HFF-Myc (cell line): ENCODE data around the gene CCDC197.

Experiments used
- DNase-seq: peaks from one replicate; pipeline ENCODE4 v3.0.0-alpha.2; 2011; ENCODE audit warnings: low read depth; ENCODE audit errors: extremely low read depth
- H3K4me3 ChIP-seq: replicated peaks from 2 replicates; pipeline ENCODE4 v1.5.1; 2011; ENCODE audit warnings: low read depth, mild to moderate bottlenecking, control low read depth, low read length
- TF ChIP-seq, protein P1 (sequence below): IDR thresholded peaks from 2 replicates; pipeline ENCODE4 v1.5.1; 2012; ENCODE audit warnings: mild to moderate bottlenecking, low read depth, low read length, control low read depth; ENCODE audit errors: missing control alignments

CCDC197 gene

DNA sequence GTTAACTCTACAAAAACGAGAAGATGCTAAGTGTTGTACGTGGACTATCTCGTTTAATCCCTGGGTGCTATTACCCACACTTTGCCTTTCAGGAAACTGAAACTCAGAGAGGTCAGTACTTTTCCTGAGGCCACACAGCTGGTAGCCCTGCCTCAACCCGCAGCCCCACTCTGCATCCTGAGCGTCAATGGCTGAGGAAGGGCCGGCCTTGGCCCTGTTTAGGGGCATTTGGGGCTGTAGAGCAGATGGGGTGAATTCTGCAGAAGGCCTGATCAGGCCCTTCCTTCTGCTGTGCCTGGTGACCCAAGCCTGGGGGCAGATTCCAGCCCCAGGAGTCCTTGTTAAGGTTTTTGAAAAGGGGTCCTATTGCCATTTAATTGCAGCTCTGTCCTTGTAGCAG, 3.7 kb upstream of the CCDC197 start:
- no peak for DNase-seq
- H3K4me3 ChIP-seq: no peak overlapping the region

DNA sequence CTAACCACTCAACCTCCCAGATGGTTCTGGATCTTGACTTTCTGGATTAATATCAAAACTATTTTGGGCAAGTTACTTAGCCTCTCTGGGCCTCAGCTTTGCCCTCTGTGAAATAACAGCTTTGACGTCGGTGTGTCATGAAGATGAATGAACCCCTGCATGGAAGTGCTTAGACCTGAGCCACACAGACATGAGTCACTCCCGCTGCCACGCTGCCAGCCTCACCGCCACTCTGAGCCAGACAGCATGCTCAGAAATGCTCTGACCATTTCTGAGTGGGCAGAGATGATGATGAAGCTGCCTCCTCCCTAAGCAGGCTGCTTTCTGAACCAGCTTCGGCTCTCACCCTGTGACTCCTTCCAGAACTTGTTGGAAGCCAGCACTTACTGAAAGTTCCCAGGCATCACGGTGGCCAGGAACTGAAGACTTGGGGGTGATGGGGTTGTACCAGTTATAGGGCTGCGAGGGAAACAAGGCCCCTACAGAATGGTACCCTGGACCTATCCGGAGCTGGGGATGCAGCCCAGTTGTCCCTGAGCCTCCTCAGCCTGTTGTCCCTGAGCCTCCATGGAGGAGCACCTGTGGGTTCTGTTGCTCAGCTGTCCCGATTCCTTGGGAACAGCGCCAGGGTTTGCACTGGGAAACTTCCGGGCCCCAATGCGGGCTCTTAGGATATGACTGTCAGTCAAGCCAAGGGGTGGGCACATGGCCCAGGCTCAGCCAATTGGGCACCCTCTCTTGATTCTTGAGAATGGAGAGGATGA, 2.0 kb upstream of the CCDC197 start:
- TF ChIP-seq, protein P1, sequence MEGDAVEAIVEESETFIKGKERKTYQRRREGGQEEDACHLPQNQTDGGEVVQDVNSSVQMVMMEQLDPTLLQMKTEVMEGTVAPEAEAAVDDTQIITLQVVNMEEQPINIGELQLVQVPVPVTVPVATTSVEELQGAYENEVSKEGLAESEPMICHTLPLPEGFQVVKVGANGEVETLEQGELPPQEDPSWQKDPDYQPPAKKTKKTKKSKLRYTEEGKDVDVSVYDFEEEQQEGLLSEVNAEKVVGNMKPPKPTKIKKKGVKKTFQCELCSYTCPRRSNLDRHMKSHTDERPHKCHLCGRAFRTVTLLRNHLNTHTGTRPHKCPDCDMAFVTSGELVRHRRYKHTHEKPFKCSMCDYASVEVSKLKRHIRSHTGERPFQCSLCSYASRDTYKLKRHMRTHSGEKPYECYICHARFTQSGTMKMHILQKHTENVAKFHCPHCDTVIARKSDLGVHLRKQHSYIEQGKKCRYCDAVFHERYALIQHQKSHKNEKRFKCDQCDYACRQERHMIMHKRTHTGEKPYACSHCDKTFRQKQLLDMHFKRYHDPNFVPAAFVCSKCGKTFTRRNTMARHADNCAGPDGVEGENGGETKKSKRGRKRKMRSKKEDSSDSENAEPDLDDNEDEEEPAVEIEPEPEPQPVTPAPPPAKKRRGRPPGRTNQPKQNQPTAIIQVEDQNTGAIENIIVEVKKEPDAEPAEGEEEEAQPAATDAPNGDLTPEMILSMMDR: no peak
- no peak for DNase-seq
- no peak overlapping the region for H3K4me3 ChIP-seq

More for the DNA sequence above, 3.7 kb upstream of the CCDC197 start:
- TF ChIP-seq, protein P1: no peak

DNA sequence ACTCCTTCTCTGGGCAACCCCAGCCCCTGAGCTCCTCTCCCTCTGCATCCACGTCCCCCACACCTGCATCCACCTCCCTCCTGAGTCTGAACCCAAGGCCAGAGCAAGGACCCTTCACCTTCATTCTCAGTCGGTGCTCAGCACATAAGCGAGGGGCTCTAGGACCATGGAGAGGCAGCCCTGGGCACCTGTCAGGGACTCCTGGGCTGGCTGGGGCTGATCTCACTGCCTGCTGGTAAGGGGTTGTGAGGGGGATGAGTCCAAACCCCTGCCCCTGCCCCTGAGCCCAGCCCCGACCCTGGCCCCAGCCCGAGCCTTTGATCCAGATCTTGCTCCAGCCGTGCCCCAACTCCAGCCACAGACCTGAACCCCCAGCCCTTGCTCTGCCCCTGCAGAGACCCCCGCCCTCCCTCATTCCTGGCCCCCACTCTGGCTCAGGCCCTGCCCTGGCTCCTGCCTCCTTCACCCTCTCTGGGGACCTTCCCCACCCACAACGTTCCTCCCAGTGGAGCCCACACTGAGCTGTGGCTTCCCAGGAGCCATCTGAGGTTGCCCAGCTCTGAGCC, 888 bp upstream of the CCDC197 start:
- H3K4me3 ChIP-seq: no peak overlapping the region
- TF ChIP-seq, protein P1: no peak
- DNase-seq: no peak

DNA sequence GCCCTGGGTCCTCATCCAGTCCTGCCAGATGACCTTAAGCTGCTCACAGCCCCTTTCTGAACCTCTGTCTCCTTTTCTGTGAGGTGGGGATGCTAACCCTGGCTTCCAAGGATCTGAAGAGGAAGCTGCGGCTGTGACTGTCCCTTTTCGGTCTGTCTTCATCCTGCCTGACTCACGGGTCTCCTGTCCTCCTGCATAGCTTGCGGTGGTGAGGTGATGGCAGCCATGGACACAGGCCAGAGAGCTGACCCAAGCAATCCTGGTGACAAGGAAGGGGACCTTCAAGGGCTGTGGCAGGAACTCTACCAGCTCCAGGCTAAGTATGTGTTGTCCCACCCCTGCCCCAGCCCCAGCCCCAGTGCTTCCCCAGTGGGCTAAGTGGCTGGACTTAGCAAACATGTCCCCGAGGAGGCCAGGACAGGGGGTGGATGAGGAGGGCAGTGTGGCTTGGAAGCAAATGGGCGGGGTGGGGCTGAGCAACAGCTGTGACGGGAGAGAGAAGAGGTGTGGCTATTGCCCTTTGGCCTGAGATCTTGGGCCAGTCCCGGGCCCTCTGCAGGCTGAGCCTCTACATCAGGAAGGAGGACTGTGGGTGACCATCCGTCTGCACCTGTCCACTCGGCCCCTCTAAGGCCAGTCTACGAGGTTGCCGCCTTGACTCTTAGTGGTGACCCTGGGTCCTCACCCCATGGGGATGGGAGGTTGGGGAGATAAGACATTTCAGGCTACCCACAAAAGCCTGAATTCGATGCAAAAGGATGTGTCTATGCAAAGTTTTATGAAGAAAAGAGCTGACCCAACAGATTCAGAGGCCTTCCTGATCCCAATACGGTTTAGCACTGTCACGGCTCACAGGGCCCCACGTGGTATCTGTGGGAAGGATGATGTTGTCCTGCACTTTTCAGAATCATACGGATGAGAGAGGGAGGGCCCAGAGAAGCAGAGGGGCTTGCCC, 1.1 kb downstream of the CCDC197 start:
- no peak overlapping the region for H3K4me3 ChIP-seq
- TF ChIP-seq, protein P1: no peak
- DNase-seq: no peak

DNA sequence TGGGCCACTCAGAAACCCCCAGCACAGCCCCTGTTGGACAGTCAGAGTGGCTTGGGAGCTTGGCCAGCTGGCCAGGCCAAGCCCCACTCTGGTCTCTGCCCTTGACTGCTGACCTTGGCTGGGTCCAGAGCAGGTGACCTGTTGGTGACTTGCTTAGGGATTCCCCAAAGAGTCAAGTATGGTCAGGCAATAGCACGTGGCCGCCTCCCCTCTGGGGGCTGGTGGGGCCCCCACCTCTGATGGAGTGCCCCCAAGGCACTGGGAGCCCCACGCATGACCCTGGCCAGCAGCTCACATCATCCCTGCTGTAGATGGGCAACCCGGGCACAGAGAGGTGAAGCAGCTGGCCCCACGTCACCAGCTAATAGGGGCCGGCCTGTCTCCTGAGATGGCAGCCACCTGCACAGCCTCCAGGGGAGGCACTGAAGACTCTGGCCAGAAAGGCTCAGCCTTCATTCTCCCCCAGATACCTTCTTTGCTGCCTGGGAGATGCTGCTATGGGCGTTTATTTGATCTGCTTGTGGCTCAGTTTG, 1.8 kb downstream of the CCDC197 start:
- TF ChIP-seq, protein P1: no peak
- no peak overlapping the region for H3K4me3 ChIP-seq
- no peak for DNase-seq

DNA sequence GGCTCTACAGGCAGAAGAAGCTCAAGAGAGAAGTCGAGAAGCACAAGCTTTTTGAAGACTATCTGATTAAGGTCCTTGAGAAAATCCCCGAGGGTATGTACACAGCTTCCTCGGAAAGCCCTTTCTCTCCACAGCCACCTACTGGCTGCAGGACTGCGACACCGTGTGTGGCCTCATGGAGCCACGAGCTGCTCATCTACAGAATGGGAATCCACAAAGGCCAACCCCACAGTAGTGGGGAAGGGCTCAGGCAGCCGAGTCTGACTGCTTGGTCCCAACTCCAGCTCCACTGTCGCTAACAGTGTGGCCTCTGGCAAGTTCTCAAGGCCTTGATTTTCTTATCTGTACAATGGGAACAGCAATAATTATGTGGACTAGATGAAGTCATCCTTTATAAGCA, 2.5 kb downstream of the CCDC197 start:
- DNase-seq: no peak
- H3K4me3 ChIP-seq: no peak overlapping the region
- TF ChIP-seq, protein P1: no peak
